Epithelial cell of proximal tubule (primary cell): ENCODE data around the gene PAOX. TPM values are rescaled to one million over a fixed set of nuclear protein-coding genes. Genes with fewer than 3 reads are reported as not detected.
"Not testable (repeated sequence)": the region's sequence is repeated elsewhere in the genome, so short reads cannot be mapped to it uniquely, and the experiment has no call there.

Experiments
- DNase-seq: peaks from one replicate; pipeline ENCODE4 v3.0.0-alpha.2; 2011; ENCODE audit warnings: low read depth
- H3K4me3 ChIP-seq: 2 replicates; pipeline ENCODE4 v1.5.1; 2011; ENCODE audit warnings: low read depth, mild to moderate bottlenecking, low read length
- CTCF ChIP-seq: conservative IDR thresholded peaks from 2 replicates; pipeline ENCODE4 v1.5.1; 2012; ENCODE audit warnings: low read depth, mild to moderate bottlenecking, low read length
- total RNA-seq: library from RNA; depleted of rRNA; stranded (reverse); fragments of >200 nt; gene quantifications from 2 replicates; pipeline ENCODE4 v1.2.3, GENCODE V29; 2015

The PAOX gene
- total RNA-seq, 1 donor from 2014 or later: 3.6 TPM

GRCh38 chr10:133366130-133366478, 13.0 kb upstream of the PAOX start:
- DNase-seq: no peak
- H3K4me3 ChIP-seq: no peak overlapping the region
- no peak for TF ChIP-seq CTCF

GRCh38 chr10:133366751-133367150, 12.3 kb upstream of the PAOX start:
- H3K4me3 ChIP-seq: no peak overlapping the region
- TF ChIP-seq CTCF: no peak
- DNase-seq: no peak

GRCh38 chr10:133367461-133367860, 11.6 kb upstream of the PAOX start:
- H3K4me3 ChIP-seq, DNase-seq: not testable (repeated sequence)

GRCh38 chr10:133368153-133368552, 10.9 kb upstream of the PAOX start:
- no peak for DNase-seq
- no peak for TF ChIP-seq CTCF
- H3K4me3 ChIP-seq: no peak overlapping the region

GRCh38 chr10:133370030-133370786, 8.9 kb upstream of the PAOX start:
- DNase-seq: no peak
- H3K4me3 ChIP-seq: no peak overlapping the region
- no peak for TF ChIP-seq CTCF

GRCh38 chr10:133372507-133372906, 6.6 kb upstream of the PAOX start:
- DNase-seq: no peak
- no peak for TF ChIP-seq CTCF
- peak overlapping the region; percentile 77 for H3K4me3 ChIP-seq

- DNase-seq: peak; percentile 47
- no peak for TF ChIP-seq CTCF
- H3K4me3 ChIP-seq: peak within 1 kb of the TSS; percentile 77
Measured at GRCh38 chr10:133373174-133374090, 5.6 kb upstream of the PAOX start, which contains the start of gene ECHS1. Gene ECHS1, minus strand, starts transcription at chr10:133373354. Its CDS starts 21 bp downstream, at chr10:133373333.
